GM18526 (cell line): Measurements from ENCODE around the gene NRXN3.

Source experiments
- POLR2A ChIP-seq: IDR thresholded peaks from 3 replicates; pipeline ENCODE4 v1.6.1; 2011; ENCODE audit not compliant: insufficient read length; ENCODE audit errors: extremely low read depth

Gene NRXN3

GRCh38 chr14:78319406-78319805, 149.2 kb downstream of the NRXN3 start:
- no peak for TF ChIP-seq POLR2A

- no peak for TF ChIP-seq POLR2A
Observed at GRCh38 chr14:78319887-78320635, 149.9 kb downstream of the NRXN3 start.

GRCh38 chr14:78324353-78324752, 154.2 kb downstream of the NRXN3 start:
- TF ChIP-seq POLR2A, result no peak

GRCh38 chr14:78325911-78326310, 155.7 kb downstream of the NRXN3 start:
- no peak for TF ChIP-seq POLR2A

GRCh38 chr14:78327426-78328221, 157.5 kb downstream of the NRXN3 start:
- no peak for TF ChIP-seq POLR2A

- no peak for TF ChIP-seq POLR2A
Observed at GRCh38 chr14:78329371-78329770, 159.2 kb downstream of the NRXN3 start.

- TF ChIP-seq POLR2A, result no peak
Observed at GRCh38 chr14:78335531-78335930, 165.4 kb downstream of the NRXN3 start.

GRCh38 chr14:78340250-78340649, 170.1 kb downstream of the NRXN3 start:
- no peak for TF ChIP-seq POLR2A

GRCh38 chr14:78341827-78342389, 171.7 kb downstream of the NRXN3 start:
- TF ChIP-seq POLR2A, result no peak

GRCh38 chr14:78342879-78343278, 172.7 kb downstream of the NRXN3 start:
- TF ChIP-seq POLR2A, result no peak

GRCh38 chr14:78344290-78344689, 174.1 kb downstream of the NRXN3 start:
- TF ChIP-seq POLR2A, result no peak

- no peak for TF ChIP-seq POLR2A
Observed at GRCh38 chr14:78345131-78345744, 175.1 kb downstream of the NRXN3 start.

GRCh38 chr14:78346747-78347146, 176.6 kb downstream of the NRXN3 start:
- no peak for TF ChIP-seq POLR2A

- no peak for TF ChIP-seq POLR2A
Observed at GRCh38 chr14:78355109-78355508, 184.9 kb downstream of the NRXN3 start.

GRCh38 chr14:78356391-78356790, 186.2 kb downstream of the NRXN3 start:
- no peak for TF ChIP-seq POLR2A

- no peak for TF ChIP-seq POLR2A
Observed at GRCh38 chr14:78358591-78358990, 188.4 kb downstream of the NRXN3 start.
